Natural killer cell (primary cell): Measurements from ENCODE around the gene MEF2A. TPM values are rescaled to one million over a fixed set of nuclear protein-coding genes. Genes with fewer than 3 reads are reported as not detected.

Experiments
- ATAC-seq, 3 donors: fragments of 150-1000 bp in 2 of 3; fragments of 200-7000 bp in 1 of 3; cut with Tn5 transposase; 1 replicate in 1 of 3; 2 replicates in 2 of 3; pipeline ENCODE4 v1.10.0; 2021; ENCODE audit warnings: mild to moderate bottlenecking in 2 of 3, moderate library complexity in 2 of 3
- DNase-seq, 2 donors: peaks; one replicate each; pipeline versions ENCODE4 v3.0.0 to v3.0.0-alpha.2; 2013 to 2021; ENCODE audit warnings: mixed read lengths in 1 of 2
- H3K27ac ChIP-seq: one replicate; pipeline ENCODE4 v1.5.1; 2013; ENCODE audit warnings: mild to moderate bottlenecking, low read length
- H3K27me3 ChIP-seq: one replicate; pipeline ENCODE4 v1.6.1; 2013; ENCODE audit warnings: low read length; ENCODE audit not compliant: control insufficient read depth, insufficient read depth
- H3K36me3 ChIP-seq: one replicate; pipeline ENCODE4 v1.6.1; 2013; ENCODE audit warnings: low read length; ENCODE audit not compliant: control insufficient read depth, insufficient read depth
- H3K4me1 ChIP-seq: one replicate; pipeline ENCODE4 v1.6.1; 2013; ENCODE audit warnings: low read length; ENCODE audit not compliant: control insufficient read depth, insufficient read depth
- H3K4me3 ChIP-seq: one replicate; pipeline ENCODE4 v1.5.1; 2013; ENCODE audit warnings: low read length
- H3K9me3 ChIP-seq: one replicate; pipeline ENCODE4 v1.6.1; 2013; ENCODE audit warnings: low read length; ENCODE audit not compliant: control insufficient read depth, insufficient read depth
- H3K27ac Mint-ChIP-seq, 2 donors: one replicate each; pipeline ENCODE4 v1.8.0; 2022; ENCODE audit warnings: mild to moderate bottlenecking in 2 of 2, mixed read lengths in 2 of 2, moderate library complexity in 1 of 2
- H3K27me3 Mint-ChIP-seq, 2 donors: one replicate each; pipeline ENCODE4 v1.8.0; 2022; ENCODE audit warnings: low read depth in 2 of 2, mixed read lengths in 2 of 2
- H3K36me3 Mint-ChIP-seq: one replicate; pipeline ENCODE4 v1.8.0; 2022; ENCODE audit warnings: mixed read lengths
- H3K4me1 Mint-ChIP-seq, 2 donors: one replicate each; pipeline ENCODE4 v1.8.0; 2022; ENCODE audit warnings: mixed read lengths in 2 of 2
- H3K4me3 Mint-ChIP-seq: one replicate; pipeline ENCODE4 v1.8.0; 2022; ENCODE audit warnings: mild to moderate bottlenecking, moderate library complexity, mixed read lengths
- H3K9me3 Mint-ChIP-seq, 2 donors: one replicate each; pipeline ENCODE4 v1.8.0; 2022; ENCODE audit warnings: mixed read lengths in 2 of 2
- CTCF ChIP-seq: fragments of 200-600 bp; IDR thresholded peaks from one replicate; pipeline ENCODE4 v1.8.0; 2022; ENCODE audit warnings: antibody characterized with exemption
- WGBS: methylation state at CpG from one replicate; pipeline ENCODE4 v1.1.7; 2013; ENCODE audit warnings: missing lambda C conversion rate; ENCODE audit not compliant: insufficient coverage; 5-methylcytosine and 5-hydroxymethylcytosine counted together
- intact Hi-C: fragments of 100-400 bp; cut with micrococcal nuclease; formaldehyde crosslinking; loops from one replicate; pipeline ENCODE4 v1.14.2; 2022
- total RNA-seq, 4 donors: library from RNA; stranded (reverse); fragments of 120-200 nt in 1 of 4; gene quantifications; one replicate each; pipeline versions ENCODE4 v1.2.3 to v1.2.4, GENCODE V29; 2013 to 2022

Gene MEF2A
- total RNA-seq, 3 donors from 2014 or later (not counting 1 experiment from before 2014, with no cell fraction given) = 31.1 to 33.9 (median 33.6) TPM

GRCh38 chr15:99645543-99645935 lies 79.8 kb downstream of the MEF2A start:
- Histone ChIP-seq H3K27me3 (no peaks in the 10 kb centered on the region), H3K9me3 (no peaks in the 10 kb centered on the region), H3K27ac (no peak overlapping the region), H3K4me3 (no peak overlapping the region), H3K36me3 (peaks cover 11% of the 10 kb centered on the region), H3K4me1 (no peaks in the 10 kb centered on the region)
- Mint-ChIP-seq H3K27me3 (no peaks in the 10 kb centered on the region), H3K9me3 (no peaks in the 10 kb centered on the region), H3K4me3 (no peak overlapping the region), H3K27ac (no peak overlapping the region), H3K36me3 (peaks cover 19% of the 10 kb centered on the region), H3K4me1 (peaks cover 8 to 14% of the 10 kb centered on the region in 2 donors)
- DNase-seq = no peak
- no CpG with 5 or more reads among the region's 3 CpGs for WGBS
- no peak for ATAC-seq
- TF ChIP-seq CTCF = no peak
- intact Hi-C loops = no loop called here

GRCh38 chr15:99645951-99646350 lies 80.2 kb downstream of the MEF2A start:
- Histone ChIP-seq H3K9me3 (no peaks in the 10 kb centered on the region), H3K27me3 (no peaks in the 10 kb centered on the region), H3K36me3 (peaks cover 10% of the 10 kb centered on the region), H3K27ac (no peak overlapping the region), H3K4me1 (no peaks in the 10 kb centered on the region), H3K4me3 (no peak overlapping the region)
- Mint-ChIP-seq H3K27me3 (no peaks in the 10 kb centered on the region), H3K27ac (no peak overlapping the region), H3K4me1 (peaks cover 11 to 14% of the 10 kb centered on the region in 2 donors), H3K4me3 (no peak overlapping the region), H3K9me3 (no peaks in the 10 kb centered on the region), H3K36me3 (peaks cover 19% of the 10 kb centered on the region)
- intact Hi-C loops = no loop called here
- TF ChIP-seq CTCF = no peak
- no peak for ATAC-seq
- DNase-seq = no peak

- peaks cover 10 to 12% of the 10 kb centered on the region in 2 donors for H3K4me1 Mint-ChIP-seq
- peaks cover 7% of the 10 kb centered on the region for H3K36me3 Mint-ChIP-seq
- H3K27ac ChIP-seq = no peak overlapping the region
- no peaks in the 10 kb centered on the region for H3K27me3 Mint-ChIP-seq
- no peak overlapping the region for H3K4me3 ChIP-seq
- 83% methylated on average over 3 of the region's 6 CpGs for WGBS
- TF ChIP-seq CTCF = no peak
- H3K4me3 Mint-ChIP-seq = no peak overlapping the region
- no peaks in the 10 kb centered on the region for H3K9me3 ChIP-seq
- ATAC-seq (no peak), DNase-seq (no peak)
- no peaks in the 10 kb centered on the region for H3K9me3 Mint-ChIP-seq
- H3K27me3 ChIP-seq = no peaks in the 10 kb centered on the region
- no peak overlapping the region for H3K27ac Mint-ChIP-seq
- intact Hi-C loops = no loop called here
- H3K36me3 ChIP-seq = peaks cover 7% of the 10 kb centered on the region
- H3K4me1 ChIP-seq = no peaks in the 10 kb centered on the region
These were observed 85.4 kb downstream of the MEF2A start for GRCh38 chr15:99651023-99651807.

- Mint-ChIP-seq H3K9me3 (no peaks in the 10 kb centered on the region), H3K4me3 (no peak overlapping the region), H3K27ac (no peak overlapping the region), H3K4me1 (peaks cover 15 to 19% of the 10 kb centered on the region in 2 donors), H3K27me3 (no peaks in the 10 kb centered on the region), H3K36me3 (no peaks in the 10 kb centered on the region)
- 100% methylated on average over 1 of the region's 1 CpG for WGBS
- Histone ChIP-seq H3K36me3 (no peaks in the 10 kb centered on the region), H3K27me3 (no peaks in the 10 kb centered on the region), H3K27ac (no peak overlapping the region), H3K4me3 (no peak overlapping the region), H3K9me3 (no peaks in the 10 kb centered on the region), H3K4me1 (no peaks in the 10 kb centered on the region)
- intact Hi-C loops = no loop called here
- TF ChIP-seq CTCF = no peak
- ATAC-seq (no peak), DNase-seq (no peak)
These were observed 90.4 kb downstream of the MEF2A start for GRCh38 chr15:99656205-99656604.
